ENCODE measurements around the gene PLCH2.

- TF ChIP-seq PATZ1 (CRISPR knock-in tag; IDR thresholded peaks at IDR 0.05) (no peak), NR2C2 (CRISPR knock-in tag; IDR thresholded peaks at IDR 0.05; ENCODE audit: borderline replicate concordance) (no peak), TRIM24 (CRISPR knock-in tag; IDR thresholded peaks at IDR 0.05) (no peak), MYC (CRISPR knock-in tag; IDR thresholded peaks at IDR 0.05; ENCODE audit: borderline replicate concordance) (no peak), EZH2 (conservative IDR thresholded peaks at IDR 0.05; ENCODE audit: low read depth, low read length) (no peak)
Measured at GRCh38 chr1:2538872-2539271, 62.8 kb downstream of the PLCH2 start.

Data from HepG2 (cell line).